HL-60 (cell line): ENCODE data around the gene RAB36.

ENCODE experiments used
- CTCF ChIP-seq: IDR thresholded peaks from one replicate; pipeline ENCODE4 v1.5.1; 2011; ENCODE audit warnings: low read length, control low read depth, inconsistent platforms; ENCODE audit not compliant: insufficient read depth
- GABPA ChIP-seq: IDR thresholded peaks from 2 replicates; pipeline ENCODE4 v1.6.1; 2012; ENCODE audit warnings: low read depth
- POLR2AphosphoS5 ChIP-seq: IDR thresholded peaks from 2 replicates; pipeline ENCODE4 v1.6.1; 2012; ENCODE audit warnings: low read depth
- REST ChIP-seq: IDR thresholded peaks from 2 replicates; pipeline ENCODE4 v1.6.1; 2012; ENCODE audit warnings: low read depth; ENCODE audit not compliant: insufficient replicate concordance
- SPI1 ChIP-seq: IDR thresholded peaks from 2 replicates; pipeline ENCODE4 v1.6.1; 2012; ENCODE audit warnings: low read depth, mild to moderate bottlenecking, borderline replicate concordance

GRCh38 chr22:23192558-23192957 lies 47.3 kb downstream of the RAB36 start:
- no peak for TF ChIP-seq CTCF
- TF ChIP-seq REST, result no peak
- TF ChIP-seq GABPA, result no peak
- TF ChIP-seq SPI1, result no peak
- no peak for TF ChIP-seq POLR2AphosphoS5
